ENCODE measurements around the gene RGS1.

GRCh38 chr1:192563129-192563528 lies 12.4 kb upstream of the RGS1 start:
- TF ChIP-seq POLR2A (IDR thresholded peaks at IDR 0.05; ENCODE audit: low read depth, low read length) (no peak), POLR2AphosphoS5 (IDR thresholded peaks at IDR 0.05; ENCODE audit: low read depth, low read length) (no peak), SPI1 (IDR thresholded peaks at IDR 0.05; ENCODE audit: low read depth, low read length) (no peak), PAX5 (IDR thresholded peaks at IDR 0.05; ENCODE audit: insufficient read depth, low read length, severe bottlenecking) (no peak)
